DMS114 treated with DMSO at 0.1 percent for 48 hours (cell line): ENCODE data around the gene CLSTN2.

Experiments
- DNase-seq: peaks from one replicate; lab custom pipeline; 2025; ENCODE audit not compliant: unreplicated experiment; lab: John Stamatoyannopoulos, UW

CLSTN2 gene

GRCh38 chr3:140443073-140443472 lies 508.1 kb downstream of the CLSTN2 start:
- no peak for DNase-seq

GRCh38 chr3:140443806-140444205 lies 508.8 kb downstream of the CLSTN2 start:
- no peak for DNase-seq

DNA sequence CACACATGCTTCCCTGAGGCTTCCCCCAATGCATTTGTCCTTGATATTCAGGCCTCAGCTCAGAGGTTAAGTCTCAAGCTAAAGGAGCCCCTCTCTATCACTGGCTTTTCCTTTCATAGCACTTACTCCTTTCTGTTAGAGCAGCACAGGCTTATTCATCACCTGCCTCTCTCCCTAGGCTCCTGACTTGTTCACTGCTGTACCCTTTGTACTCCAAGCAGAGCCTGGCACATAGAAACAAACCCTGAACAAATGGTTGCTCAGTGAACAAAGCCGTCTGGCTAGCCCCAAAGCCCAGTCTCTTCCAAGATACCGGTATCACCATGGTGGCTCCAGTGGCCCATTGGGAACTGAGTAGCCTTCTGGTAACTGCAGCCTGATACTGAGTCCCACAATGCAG lies 511.7 kb downstream of the CLSTN2 start:
- DNase-seq: no peak

- no peak for DNase-seq
These were observed 512.2 kb downstream of the CLSTN2 start for GRCh38 chr3:140447136-140447535.

- DNase-seq: no peak
These were observed 513.0 kb downstream of the CLSTN2 start for GRCh38 chr3:140448001-140448400.

DNA sequence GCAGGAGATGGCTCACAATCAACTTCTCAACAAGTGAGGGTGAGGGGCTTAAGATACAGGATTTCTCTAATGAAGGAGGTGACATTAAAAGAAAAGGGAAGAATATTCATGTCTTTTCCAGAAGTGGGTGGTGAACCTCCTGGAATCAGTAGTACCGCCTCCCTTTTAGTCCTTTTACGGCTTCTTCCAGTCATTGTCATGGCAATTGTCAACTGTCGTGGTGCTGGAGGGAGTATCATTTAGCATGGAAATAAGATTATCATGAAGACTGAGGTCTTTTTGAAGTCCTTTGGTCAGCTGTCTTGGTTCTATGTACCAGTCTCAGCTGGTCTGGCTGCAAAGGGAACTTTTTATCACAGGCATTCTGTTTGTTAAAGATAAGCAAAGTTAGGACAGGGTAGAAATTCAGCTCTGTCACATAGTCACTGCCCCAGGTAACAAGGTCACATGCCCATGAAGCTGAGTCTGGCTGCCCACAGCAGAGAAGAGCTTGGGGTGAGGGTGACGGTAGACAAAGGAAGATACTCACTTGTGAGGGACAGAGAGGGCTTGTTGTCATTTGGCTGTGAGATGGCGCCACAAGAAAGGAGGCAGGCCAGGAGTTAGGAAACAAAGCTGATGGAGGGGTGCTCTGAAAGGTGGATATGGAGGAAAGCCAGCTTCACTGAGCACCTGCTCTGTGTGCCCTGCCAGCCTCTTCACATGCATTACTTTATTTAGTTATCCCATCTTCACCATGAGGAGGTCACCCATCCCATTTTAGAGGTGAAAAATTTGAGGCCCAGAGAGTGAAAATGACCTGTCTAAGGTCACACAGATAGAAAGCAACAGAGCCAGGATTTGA lies 514.6 kb downstream of the CLSTN2 start:
- no peak for DNase-seq

- DNase-seq: no peak
These were observed 518.8 kb downstream of the CLSTN2 start for GRCh38 chr3:140453750-140454149.

DNA sequence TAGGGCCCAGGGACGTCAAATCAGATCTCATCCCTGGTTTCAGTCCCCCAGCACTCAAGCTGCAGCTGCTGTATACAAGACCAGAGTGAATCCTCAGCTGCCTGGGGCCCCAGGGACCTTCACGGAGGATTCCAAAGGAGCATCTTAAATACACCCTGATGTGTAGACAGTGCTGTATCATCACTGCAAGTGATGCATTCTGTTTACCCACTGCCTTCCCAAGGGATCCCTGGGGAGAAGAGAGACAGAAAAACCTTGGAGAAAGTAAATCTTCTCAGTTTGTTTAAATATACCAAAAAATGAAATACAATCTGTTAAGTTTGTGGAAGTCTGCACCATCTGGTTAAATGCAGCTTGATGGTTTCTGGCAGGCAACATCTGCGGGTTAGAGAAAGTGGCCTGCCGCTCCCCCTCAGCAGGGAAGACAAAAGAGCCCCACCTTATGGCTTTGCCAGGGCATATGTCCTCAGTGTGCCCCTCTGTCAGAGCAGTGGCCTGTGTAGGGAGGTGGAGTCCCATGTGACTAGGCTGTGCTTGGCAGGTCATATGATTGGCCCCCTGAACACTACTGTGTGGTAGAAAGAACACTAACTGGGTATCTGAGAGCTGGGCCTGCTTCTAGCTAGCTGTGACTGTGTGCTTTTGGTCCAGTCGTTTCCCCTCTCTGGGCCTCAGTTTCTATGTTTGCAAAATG lies 520.7 kb downstream of the CLSTN2 start:
- no peak for DNase-seq

DNA sequence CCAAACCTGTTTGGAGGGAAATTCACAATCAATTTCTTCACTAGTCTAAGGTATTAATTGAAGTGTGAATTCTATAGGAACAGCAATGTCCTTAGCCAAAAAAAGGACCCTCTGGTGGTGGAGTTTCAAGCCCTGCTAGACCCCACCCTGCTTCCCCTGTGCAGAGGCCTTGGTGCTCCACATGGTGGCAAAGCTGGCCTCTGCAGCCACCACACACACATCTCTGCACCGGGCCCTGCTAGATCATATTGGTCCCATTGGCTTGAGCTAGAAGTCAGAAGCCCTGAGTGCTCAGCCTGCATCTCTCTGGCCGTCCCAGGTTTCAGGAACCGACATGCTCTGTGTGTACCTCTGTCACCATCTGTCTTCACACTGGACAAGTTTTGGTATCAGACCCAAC lies 522.0 kb downstream of the CLSTN2 start:
- DNase-seq: no peak

DNA sequence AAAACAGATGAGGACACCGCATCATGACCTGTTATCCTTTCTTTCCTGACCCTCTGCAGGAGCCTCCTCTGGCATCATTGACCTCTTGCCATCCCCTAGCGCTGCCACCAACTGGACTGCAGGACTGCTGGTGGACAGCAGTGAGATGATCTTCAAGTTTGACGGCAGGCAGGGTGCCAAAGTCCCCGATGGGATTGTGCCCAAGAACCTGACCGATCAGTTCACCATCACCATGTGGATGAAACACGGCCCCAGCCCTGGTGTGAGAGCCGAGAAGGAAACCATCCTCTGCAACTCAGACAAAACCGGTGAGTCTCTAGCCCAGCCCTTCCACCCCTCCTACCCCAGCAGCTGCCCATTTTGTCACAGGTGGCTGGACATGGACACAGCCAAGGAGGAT lies 524.5 kb downstream of the CLSTN2 start:
- no peak for DNase-seq

- no peak for DNase-seq
These were observed 526.3 kb downstream of the CLSTN2 start for GRCh38 chr3:140461250-140461649.

DNA sequence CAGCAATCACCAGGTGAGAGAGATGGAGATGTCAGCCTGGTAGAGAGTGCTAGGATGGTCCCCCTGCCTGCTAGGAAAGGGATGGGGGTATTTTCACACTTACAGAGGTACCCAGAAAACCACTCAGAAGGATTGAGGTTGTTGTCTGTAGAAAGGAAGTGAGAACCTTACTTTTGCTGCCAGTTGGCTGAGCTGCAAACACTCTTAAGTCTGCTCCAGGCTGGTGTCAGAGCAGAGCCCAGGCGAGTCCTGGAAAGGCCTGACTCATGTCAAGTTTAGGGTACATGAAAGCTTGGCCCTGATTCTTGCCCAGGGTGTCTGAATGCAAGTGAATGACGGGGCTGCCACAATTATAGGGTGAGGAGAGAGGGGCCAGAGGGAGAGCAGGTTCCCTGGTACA lies 528.4 kb downstream of the CLSTN2 start:
- no peak for DNase-seq

GRCh38 chr3:140465988-140466387 lies 531.0 kb downstream of the CLSTN2 start:
- no peak for DNase-seq

GRCh38 chr3:140466535-140466934 lies 531.5 kb downstream of the CLSTN2 start:
- DNase-seq: no peak

DNA sequence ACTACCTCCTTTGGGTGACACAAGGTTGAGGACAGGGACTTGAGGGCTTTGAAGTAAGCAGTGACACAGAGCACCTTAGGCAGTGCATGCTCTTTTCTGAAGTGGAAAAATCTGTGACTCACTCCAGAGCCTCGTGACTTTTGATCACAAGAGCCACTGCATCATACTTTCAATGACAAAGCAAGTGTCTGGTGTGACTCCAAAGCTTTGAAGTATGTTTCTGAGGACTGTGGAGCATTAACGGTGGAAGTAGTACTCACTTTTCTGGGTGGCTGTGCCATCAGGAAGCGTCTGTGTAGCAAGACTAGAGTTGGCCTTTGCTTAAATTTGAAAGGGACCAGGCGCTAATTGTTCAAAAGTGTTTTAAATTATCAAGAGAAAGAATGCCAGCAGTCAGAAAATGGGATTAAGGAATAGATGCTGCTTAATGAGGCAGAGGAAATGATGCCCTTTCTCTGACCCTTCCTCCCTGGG lies 532.2 kb downstream of the CLSTN2 start:
- DNase-seq: no peak

- no peak for DNase-seq
These were observed 532.9 kb downstream of the CLSTN2 start for GRCh38 chr3:140467796-140468315.

DNA sequence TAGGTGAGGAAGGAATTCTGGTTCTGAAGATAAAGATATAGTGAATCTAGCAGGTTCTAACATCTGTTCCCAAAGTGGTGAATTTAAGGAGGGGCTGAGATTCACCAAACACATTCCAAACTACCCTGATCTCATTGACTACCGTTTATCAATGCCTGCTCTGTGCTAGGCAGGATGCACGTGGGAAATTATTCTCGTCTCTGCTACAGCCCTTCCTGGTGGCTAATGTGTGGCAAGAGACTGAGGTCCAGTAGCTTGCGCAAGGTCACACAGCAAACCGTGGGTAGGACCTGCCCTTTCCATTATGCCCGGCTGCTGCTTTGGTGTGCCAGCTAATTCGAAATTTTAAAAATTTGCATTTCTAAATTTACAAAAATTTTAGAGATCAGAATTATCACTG lies 533.4 kb downstream of the CLSTN2 start:
- no peak for DNase-seq

DNA sequence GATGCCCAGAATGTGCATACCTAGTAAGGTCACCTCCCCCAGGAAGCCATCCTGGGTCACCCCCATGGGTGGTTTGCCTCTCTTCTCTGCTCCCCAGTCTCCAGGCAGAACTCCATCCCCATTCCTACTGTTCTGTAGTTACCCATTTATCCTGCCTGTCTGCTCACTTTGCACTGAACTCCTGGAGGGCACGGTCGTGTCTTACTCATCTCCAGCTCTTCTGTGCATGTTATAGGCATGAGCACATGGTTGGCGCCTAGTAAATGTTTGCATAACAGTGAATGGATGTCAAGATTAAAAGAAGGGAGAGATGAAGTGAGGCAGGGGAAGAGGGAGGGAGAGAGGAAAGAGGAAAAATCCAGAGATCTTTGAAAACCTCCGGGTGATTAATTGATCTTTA lies 534.5 kb downstream of the CLSTN2 start:
- no peak for DNase-seq

DNA sequence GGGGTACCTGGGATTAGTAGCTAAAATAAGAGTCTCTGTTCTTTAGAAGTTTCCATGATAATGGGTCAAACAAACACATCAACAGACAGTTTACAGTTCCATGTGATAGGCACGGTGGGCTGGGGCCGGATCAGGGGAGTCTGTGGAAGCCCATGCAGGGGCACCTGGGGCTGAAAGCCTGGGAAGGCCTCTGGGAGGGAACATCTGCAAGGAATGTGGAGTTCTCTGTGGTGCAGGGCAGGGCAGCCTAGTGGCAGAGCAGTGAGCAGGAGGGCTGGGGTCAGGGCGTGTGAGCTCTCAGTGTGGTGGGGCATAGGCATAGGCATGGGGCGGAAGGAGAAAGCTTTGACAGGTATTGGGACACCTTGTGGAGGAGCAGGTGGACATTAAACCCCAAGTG lies 535.2 kb downstream of the CLSTN2 start:
- no peak for DNase-seq

- no peak for DNase-seq
These were observed 536.0 kb downstream of the CLSTN2 start for GRCh38 chr3:140470962-140471361.

- DNase-seq: no peak
These were observed 537.5 kb downstream of the CLSTN2 start for GRCh38 chr3:140472306-140473020.

DNA sequence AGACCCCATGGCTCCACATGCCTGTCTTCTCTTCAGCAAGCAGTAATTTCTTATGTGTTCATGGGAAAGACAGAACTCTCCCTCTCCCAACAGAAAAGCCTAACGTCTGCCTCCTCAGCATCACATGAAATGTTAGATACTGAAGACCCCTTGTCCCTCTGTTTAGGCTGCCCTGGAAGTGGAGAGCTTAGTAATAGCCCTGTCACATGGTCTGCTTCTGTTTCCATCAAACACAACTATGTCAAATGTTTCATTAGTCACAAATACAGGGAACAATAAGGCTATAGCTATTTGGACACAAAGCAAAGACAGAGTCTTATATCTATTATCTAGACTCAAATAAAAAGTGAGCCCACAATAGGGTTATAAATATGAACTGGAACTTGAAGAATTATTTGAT lies 552.6 kb downstream of the CLSTN2 start:
- DNase-seq: no peak
